Middle frontal gyrus (tissue), 1 donor: ENCODE results near the gene C10orf120.

Experiments
- DNase-seq: peaks from one replicate; pipeline ENCODE4 v3.0.0-alpha.2; 2015; ENCODE audit warnings: low spot score; ENCODE audit errors: extremely low spot score

The C10orf120 gene

GRCh38 chr10:122662231-122662630, 37.4 kb downstream of the C10orf120 start:
- no peak for DNase-seq

GRCh38 chr10:122660696-122661095, 39.0 kb downstream of the C10orf120 start:
- no peak for DNase-seq

- DNase-seq, result no peak
These were observed 40.0 kb downstream of the C10orf120 start for GRCh38 chr10:122659651-122660050.

GRCh38 chr10:122659126-122659525, 40.5 kb downstream of the C10orf120 start:
- DNase-seq, result no peak

- DNase-seq, result no peak
These were observed 41.1 kb downstream of the C10orf120 start for GRCh38 chr10:122658356-122659049.

- no peak for DNase-seq
These were observed 41.9 kb downstream of the C10orf120 start for GRCh38 chr10:122657729-122658128.

GRCh38 chr10:122657255-122657654, 42.4 kb downstream of the C10orf120 start:
- DNase-seq, result no peak

- DNase-seq, result no peak
These were observed 42.9 kb downstream of the C10orf120 start for GRCh38 chr10:122656741-122657140.

- DNase-seq, result no peak
These were observed 43.3 kb downstream of the C10orf120 start for GRCh38 chr10:122656308-122656705.

- DNase-seq, result no peak
These were observed 43.9 kb downstream of the C10orf120 start for GRCh38 chr10:122655524-122656307.

GRCh38 chr10:122650331-122650730, 49.3 kb downstream of the C10orf120 start:
- no peak for DNase-seq

GRCh38 chr10:122649903-122650302, 49.7 kb downstream of the C10orf120 start:
- DNase-seq, result no peak

GRCh38 chr10:122648599-122649428, 50.8 kb downstream of the C10orf120 start:
- DNase-seq, result peak; percentile 21
